ENCODE measurements around the gene UNKL.

UNKL gene

DNA sequence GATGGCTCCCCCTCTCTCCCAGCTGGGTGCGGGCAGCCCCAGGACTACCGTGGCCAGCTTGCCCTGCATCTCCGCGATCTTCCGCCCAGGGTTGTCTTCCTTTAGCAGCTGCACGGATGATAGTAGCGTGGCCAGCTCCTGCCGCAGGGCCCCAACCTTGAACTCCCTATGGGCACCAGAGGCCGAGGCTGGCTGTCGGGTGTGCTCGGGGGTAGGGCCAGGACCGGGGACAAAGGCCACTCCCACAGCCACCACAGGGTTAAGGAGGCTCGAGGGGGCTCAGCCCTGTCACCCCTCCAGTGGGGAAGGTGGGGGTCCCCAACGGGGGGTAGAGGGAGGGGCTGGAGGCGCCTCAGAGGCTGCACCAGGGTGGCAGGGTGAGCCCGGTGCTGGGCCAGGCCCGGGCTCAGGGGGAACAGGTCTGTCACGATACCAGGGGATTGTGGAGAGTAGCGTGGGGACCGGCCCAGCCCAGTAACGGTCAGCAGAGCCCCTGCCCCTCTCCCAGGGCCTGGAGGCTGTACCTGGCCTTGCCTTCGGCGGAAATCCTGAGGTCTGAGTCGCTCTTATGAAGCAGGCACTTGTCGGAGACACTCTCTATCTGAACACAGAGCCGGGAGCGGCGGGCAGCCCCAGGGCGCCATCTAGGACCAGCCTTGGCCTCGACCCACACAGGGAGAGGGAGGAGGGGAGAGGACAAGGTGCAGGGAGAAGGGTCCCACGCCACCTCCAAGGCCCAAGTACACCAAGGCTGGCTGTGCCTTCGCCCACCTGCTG, 21.6 kb upstream of the UNKL start:
- Histone ChIP-seq H3K79me2 (ENCODE audit: insufficient read depth, low read length) (no peaks in the 10 kb centered on the region), H3K27ac (ENCODE audit: low read depth, low read length) (no peak overlapping the region), H4K20me1 (ENCODE audit: low read depth, low read length) (no peaks in the 10 kb centered on the region), H3K9me2 (replicated peaks; ENCODE audit: insufficient read depth, low read length) (no peaks in the 10 kb centered on the region), H3K36me3 (ENCODE audit: low read length) (no peaks in the 10 kb centered on the region), H3K9me3 (ENCODE audit: insufficient read depth, low read length) (no peaks in the 10 kb centered on the region), H3K9ac (ENCODE audit: low read length) (no peak overlapping the region), H3K4me3 (ENCODE audit: insufficient read depth, low read length, poor library complexity, severe bottlenecking) (no peak overlapping the region), H2AFZ (ENCODE audit: low read depth, low read length, severe bottlenecking) (no peak overlapping the region), H3K4me2 (ENCODE audit: low read depth, low read length, poor library complexity, severe bottlenecking) (no peak overlapping the region), H3F3A (ENCODE audit: insufficient read depth) (no peaks in the 10 kb centered on the region), H3K27me3 (ENCODE audit: low read length) (no peaks in the 10 kb centered on the region)
- TF ChIP-seq EZH2phosphoT487 (conservative IDR thresholded peaks at IDR 0.05; ENCODE audit: low read length) = no peak
- TF ChIP-seq, protein P1, sequence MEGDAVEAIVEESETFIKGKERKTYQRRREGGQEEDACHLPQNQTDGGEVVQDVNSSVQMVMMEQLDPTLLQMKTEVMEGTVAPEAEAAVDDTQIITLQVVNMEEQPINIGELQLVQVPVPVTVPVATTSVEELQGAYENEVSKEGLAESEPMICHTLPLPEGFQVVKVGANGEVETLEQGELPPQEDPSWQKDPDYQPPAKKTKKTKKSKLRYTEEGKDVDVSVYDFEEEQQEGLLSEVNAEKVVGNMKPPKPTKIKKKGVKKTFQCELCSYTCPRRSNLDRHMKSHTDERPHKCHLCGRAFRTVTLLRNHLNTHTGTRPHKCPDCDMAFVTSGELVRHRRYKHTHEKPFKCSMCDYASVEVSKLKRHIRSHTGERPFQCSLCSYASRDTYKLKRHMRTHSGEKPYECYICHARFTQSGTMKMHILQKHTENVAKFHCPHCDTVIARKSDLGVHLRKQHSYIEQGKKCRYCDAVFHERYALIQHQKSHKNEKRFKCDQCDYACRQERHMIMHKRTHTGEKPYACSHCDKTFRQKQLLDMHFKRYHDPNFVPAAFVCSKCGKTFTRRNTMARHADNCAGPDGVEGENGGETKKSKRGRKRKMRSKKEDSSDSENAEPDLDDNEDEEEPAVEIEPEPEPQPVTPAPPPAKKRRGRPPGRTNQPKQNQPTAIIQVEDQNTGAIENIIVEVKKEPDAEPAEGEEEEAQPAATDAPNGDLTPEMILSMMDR (IDR thresholded peaks at IDR 0.05; ENCODE audit: insufficient read depth, low read length, poor library complexity, severe bottlenecking) = no peak

DNA sequence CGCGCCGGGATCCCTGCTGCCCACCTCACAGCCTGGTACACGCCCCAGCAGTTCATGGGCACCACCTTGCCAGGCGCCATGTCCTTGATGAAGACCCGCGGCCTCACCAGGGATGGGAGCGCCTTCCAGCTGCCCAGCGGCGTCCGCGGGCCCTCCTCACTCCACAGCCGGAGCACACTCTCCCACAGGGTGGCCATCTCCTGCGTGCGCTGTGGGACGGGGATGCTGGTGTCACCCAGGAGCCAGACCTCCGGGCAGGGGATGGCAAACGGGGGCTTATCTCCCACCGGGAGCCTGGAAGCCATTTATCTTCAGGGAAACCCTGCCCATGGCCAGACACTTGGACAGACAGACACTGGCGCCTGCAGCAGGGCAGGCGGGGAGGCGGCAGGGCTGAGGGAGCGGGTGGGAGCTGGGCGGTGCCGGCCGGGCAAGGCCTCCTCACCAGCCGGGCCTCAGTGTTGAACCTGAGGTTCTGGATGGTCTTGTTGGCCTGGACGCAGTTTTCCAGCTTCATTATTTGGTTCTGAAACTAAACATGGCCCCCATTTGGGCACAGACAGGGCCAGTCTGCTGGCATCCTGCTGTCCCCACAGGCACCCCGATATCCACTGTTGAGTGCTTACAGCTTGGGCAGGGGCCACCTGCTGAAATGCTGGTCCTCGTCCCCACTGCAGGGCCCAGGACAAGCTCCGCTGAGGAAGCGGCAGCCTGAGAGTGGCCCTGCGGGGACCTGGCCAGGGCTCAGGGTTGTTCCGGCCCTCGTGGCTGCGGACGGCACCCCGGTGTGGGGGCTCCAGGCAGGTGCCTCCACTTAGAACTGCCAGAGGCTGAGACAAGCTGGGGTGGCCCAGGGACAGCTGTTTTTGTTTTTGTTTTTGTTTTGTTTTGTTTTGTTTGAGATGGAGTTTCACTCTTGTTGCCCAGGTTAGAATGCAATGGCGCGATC, 20.4 kb upstream of the UNKL start:
- TF ChIP-seq, protein P1 (IDR thresholded peaks at IDR 0.05; ENCODE audit: insufficient read depth, low read length, poor library complexity, severe bottlenecking) = no peak
- no peak for TF ChIP-seq EZH2phosphoT487 (conservative IDR thresholded peaks at IDR 0.05; ENCODE audit: low read length)
- Histone ChIP-seq H3K9ac (ENCODE audit: low read length) (no peak overlapping the region), H3F3A (ENCODE audit: insufficient read depth) (no peaks in the 10 kb centered on the region), H2AFZ (ENCODE audit: low read depth, low read length, severe bottlenecking) (no peak overlapping the region), H3K36me3 (ENCODE audit: low read length) (no peaks in the 10 kb centered on the region), H3K4me3 (ENCODE audit: insufficient read depth, low read length, poor library complexity, severe bottlenecking) (no peak overlapping the region), H4K20me1 (ENCODE audit: low read depth, low read length) (no peaks in the 10 kb centered on the region), H3K9me3 (ENCODE audit: insufficient read depth, low read length) (no peaks in the 10 kb centered on the region), H3K9me2 (replicated peaks; ENCODE audit: insufficient read depth, low read length) (no peaks in the 10 kb centered on the region), H3K79me2 (ENCODE audit: insufficient read depth, low read length) (no peaks in the 10 kb centered on the region), H3K27me3 (ENCODE audit: low read length) (no peaks in the 10 kb centered on the region), H3K27ac (ENCODE audit: low read depth, low read length) (no peak overlapping the region), H3K4me2 (ENCODE audit: low read depth, low read length, poor library complexity, severe bottlenecking) (no peak overlapping the region)

GRCh38 chr16:1433756-1434155, 19.3 kb upstream of the UNKL start:
- H3K4me2 ChIP-seq (ENCODE audit: low read depth, low read length, poor library complexity, severe bottlenecking) = no peak overlapping the region
- H3K27me3 ChIP-seq (ENCODE audit: low read length) = no peaks in the 10 kb centered on the region
- no peaks in the 10 kb centered on the region for H3K9me3 ChIP-seq (ENCODE audit: insufficient read depth, low read length)
- TF ChIP-seq, protein P1 (IDR thresholded peaks at IDR 0.05; ENCODE audit: insufficient read depth, low read length, poor library complexity, severe bottlenecking) = no peak
- TF ChIP-seq EZH2phosphoT487 (conservative IDR thresholded peaks at IDR 0.05; ENCODE audit: low read length) = no peak
- H2AFZ ChIP-seq (ENCODE audit: low read depth, low read length, severe bottlenecking) = no peak overlapping the region
- H3K4me3 ChIP-seq (ENCODE audit: insufficient read depth, low read length, poor library complexity, severe bottlenecking) = no peak overlapping the region
- no peaks in the 10 kb centered on the region for H4K20me1 ChIP-seq (ENCODE audit: low read depth, low read length)
- H3K36me3 ChIP-seq (ENCODE audit: low read length) = no peaks in the 10 kb centered on the region
- no peaks in the 10 kb centered on the region for H3K9me2 ChIP-seq (replicated peaks; ENCODE audit: insufficient read depth, low read length)
- no peaks in the 10 kb centered on the region for H3K79me2 ChIP-seq (ENCODE audit: insufficient read depth, low read length)
- no peak overlapping the region for H3K27ac ChIP-seq (ENCODE audit: low read depth, low read length)
- no peaks in the 10 kb centered on the region for H3F3A ChIP-seq (ENCODE audit: insufficient read depth)
- H3K9ac ChIP-seq (ENCODE audit: low read length) = no peak overlapping the region
